Esophagus muscularis mucosa (tissue), 2 donors: ENCODE data around the gene SLCO6A1.

ENCODE experiments used
- POLR2A ChIP-seq: fragments of 450-650 bp; IDR thresholded peaks from one replicate; pipeline ENCODE4 v1.6.1; 2017; ENCODE audit warnings: antibody characterized with exemption, moderate library complexity, mild to moderate bottlenecking, low read depth
- POLR2AphosphoS5 ChIP-seq, 2 donors: sonication (generic); formaldehyde crosslinking; IDR thresholded peaks; one replicate each; pipeline ENCODE4 v1.6.1; 2017; ENCODE audit warnings: antibody characterized with exemption in 2 of 2

DNA sequence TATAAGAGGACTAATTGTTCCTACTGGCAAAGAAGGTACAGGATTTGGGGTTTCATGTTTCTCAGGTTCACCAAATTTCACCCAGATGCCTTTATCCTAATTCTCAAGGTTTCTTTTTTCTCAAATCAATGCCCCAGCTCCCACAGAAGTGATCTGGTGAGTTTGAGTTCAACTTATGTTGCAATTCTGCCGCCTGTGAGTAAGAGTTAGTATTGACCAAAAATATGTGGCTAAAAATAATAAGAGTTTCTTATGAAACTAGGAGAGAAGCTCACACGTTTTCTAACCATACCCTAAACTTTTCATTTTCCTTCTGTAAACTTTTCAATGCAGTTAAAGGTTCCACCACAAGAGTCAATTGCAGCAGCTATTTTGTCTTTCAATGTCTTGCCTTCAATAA is 15.1 kb downstream of the SLCO6A1 start:
- no peak for TF ChIP-seq POLR2A
- no peak for TF ChIP-seq POLR2AphosphoS5 (IDR thresholded peaks at IDR 0.05)
